OCI-LY7 (cell line): Measurements from ENCODE around the gene ALK.

ENCODE experiments used
- EZH2phosphoT487 ChIP-seq: fragments of 200-600 bp; sonication (generic); IDR thresholded peaks from 2 replicates; pipeline ENCODE4 v1.6.1; 2018; ENCODE audit warnings: low read depth, borderline replicate concordance, mild to moderate bottlenecking, mixed run types, antibody characterized with exemption, low read length, moderate library complexity, mixed read lengths
- TF ChIP-seq, protein P1 (sequence below): fragments of 200-600 bp; sonication (generic); conservative IDR thresholded peaks from 2 replicates; pipeline ENCODE4 v1.5.1; 2014; ENCODE audit warnings: mild to moderate bottlenecking, antibody characterized with exemption, low read length, moderate library complexity, mixed read lengths

DNA sequence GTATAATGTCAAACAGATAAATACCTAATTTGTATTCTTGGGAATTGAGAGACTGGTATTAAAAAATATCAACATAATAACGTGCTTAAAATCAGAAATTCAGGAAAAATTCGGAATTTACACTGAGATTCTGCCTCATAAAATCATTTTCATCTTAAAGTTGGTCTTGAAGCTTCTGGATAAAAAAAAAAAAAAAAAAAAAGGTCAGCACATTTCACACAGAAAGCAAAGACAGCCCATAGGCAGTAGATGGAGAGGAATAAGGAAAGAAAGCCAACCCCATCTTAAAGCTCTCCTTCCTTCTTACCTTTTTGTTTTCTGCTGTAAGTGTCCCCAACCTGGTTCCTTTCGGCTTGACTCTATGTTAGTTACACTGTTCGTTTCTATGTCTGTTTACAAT lies 41.5 kb upstream of the ALK start:
- TF ChIP-seq, protein P1, sequence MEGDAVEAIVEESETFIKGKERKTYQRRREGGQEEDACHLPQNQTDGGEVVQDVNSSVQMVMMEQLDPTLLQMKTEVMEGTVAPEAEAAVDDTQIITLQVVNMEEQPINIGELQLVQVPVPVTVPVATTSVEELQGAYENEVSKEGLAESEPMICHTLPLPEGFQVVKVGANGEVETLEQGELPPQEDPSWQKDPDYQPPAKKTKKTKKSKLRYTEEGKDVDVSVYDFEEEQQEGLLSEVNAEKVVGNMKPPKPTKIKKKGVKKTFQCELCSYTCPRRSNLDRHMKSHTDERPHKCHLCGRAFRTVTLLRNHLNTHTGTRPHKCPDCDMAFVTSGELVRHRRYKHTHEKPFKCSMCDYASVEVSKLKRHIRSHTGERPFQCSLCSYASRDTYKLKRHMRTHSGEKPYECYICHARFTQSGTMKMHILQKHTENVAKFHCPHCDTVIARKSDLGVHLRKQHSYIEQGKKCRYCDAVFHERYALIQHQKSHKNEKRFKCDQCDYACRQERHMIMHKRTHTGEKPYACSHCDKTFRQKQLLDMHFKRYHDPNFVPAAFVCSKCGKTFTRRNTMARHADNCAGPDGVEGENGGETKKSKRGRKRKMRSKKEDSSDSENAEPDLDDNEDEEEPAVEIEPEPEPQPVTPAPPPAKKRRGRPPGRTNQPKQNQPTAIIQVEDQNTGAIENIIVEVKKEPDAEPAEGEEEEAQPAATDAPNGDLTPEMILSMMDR, result no peak
- TF ChIP-seq EZH2phosphoT487, result no peak
